ELR (cell line): ENCODE results near the gene OPTC.
A peak's percentile ranks its signal among the peaks of the same experiment; 100 is the strongest.

Experiments used
- DNase-seq: peaks from one replicate; pipeline ENCODE4 v3.0.0-alpha.2; 2015; ENCODE audit warnings: low read depth

The OPTC gene

DNA sequence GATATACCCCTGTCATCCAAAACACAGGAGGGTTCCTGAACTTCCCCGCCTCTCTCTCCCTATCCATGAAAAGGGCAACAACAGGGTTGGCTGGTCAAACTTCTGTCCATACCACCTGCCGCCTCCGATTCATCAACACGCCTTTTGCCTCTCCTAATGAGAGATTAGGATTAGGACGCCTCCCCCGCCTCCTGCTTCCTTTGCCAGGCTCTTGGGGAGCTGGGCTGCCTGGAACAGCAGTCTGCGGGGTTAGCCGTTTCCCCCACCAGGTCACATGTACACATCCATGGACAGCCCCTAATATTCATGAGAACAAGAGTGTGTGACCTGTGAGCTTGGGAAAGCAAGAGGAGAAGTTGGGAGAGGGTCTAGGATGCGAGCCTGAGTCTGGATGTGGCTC lies 2.3 kb upstream of the OPTC start:
- no peak for DNase-seq

GRCh38 chr1:203492082-203492747 lies 1.7 kb upstream of the OPTC start:
- DNase-seq: no peak

DNA sequence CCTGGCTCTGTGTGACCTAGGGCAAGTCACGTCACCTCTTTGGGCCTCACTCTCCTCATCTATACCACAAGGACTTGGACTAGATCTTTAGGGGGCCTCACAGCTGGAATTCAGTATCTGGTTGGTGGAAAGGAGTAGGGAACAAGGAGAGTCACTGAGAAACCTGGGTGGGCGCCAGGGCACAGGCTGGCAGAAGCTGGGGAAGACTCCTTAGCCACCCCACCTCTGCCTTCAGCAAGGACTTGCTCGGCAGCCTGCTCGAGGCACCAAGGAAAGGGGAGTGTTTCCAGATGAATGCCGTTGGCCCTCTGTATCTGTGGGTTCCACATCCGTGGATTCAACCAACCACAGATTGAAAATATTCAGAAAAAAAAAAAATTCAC lies 1.2 kb upstream of the OPTC start:
- DNase-seq: no peak

GRCh38 chr1:203495845-203496244 lies 1.9 kb downstream of the OPTC start:
- no peak for DNase-seq

- DNase-seq: no peak
Measured at GRCh38 chr1:203497269-203497777, 3.4 kb downstream of the OPTC start.

- no peak for DNase-seq
Measured at GRCh38 chr1:203499643-203500278, 5.8 kb downstream of the OPTC start.

DNA sequence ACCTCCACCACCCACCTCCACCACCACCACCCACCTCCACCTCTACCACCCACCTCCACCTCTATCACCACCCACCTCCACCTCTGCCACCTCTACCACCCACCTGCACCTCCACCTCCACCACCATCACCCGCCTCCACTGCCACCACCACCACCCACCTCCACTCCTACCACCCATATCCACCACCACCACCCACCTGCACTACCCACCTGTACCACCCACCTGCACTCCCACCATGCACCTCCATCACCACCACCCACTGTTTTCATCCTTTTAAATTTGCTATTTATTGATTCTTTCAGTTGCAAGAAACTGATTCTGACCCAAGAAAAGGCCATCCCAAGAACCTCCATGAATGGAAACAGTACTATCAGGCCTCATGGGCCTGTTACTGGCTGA lies 6.3 kb downstream of the OPTC start:
- no peak for DNase-seq

- no peak for DNase-seq
Measured at GRCh38 chr1:203503836-203504235, 9.9 kb downstream of the OPTC start.

DNA sequence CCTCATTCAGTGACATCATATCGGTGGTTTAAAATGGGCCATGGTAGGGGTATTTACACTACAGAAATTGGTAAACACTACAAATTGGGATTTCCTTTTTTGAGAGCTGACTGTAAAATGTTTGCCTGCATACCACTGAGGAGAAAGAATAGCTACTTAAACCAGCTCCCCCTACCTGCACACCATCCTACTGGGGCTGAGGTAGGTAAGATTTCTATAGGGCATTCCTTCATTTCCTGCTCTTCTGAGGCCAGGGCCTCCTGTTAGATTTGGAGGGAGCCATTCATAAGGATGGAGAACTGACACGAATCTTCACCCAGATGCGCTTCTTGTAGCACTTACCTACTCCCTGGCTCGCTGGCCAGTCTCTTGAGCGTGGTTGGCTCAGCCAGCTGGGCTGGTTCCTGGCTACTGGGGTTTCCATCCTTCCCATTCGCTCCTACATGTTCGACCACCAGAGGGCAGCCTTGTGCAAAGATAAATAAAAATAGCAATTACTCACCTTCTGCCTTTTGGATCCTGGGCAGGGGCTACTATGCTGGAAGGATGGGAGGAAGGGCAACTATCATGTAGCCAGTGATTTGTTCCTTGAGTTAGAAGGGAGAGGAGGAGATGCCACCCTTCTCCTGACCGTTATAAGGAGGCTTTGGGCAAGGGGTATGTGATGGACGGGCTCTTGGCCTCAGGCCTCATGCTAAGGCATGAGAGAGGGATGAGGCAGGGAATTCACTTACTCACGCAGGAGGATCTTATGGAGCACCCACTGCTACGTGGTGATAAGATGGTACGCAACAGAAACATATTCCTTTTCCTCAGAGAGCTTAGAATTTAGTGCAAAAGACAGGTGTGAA lies 10.7 kb downstream of the OPTC start:
- DNase-seq: peak; percentile 85

- DNase-seq: peak; percentile 41
Measured at GRCh38 chr1:203505526-203506204, 11.7 kb downstream of the OPTC start.

GRCh38 chr1:203506858-203507626 lies 13.1 kb downstream of the OPTC start:
- DNase-seq: no peak

DNA sequence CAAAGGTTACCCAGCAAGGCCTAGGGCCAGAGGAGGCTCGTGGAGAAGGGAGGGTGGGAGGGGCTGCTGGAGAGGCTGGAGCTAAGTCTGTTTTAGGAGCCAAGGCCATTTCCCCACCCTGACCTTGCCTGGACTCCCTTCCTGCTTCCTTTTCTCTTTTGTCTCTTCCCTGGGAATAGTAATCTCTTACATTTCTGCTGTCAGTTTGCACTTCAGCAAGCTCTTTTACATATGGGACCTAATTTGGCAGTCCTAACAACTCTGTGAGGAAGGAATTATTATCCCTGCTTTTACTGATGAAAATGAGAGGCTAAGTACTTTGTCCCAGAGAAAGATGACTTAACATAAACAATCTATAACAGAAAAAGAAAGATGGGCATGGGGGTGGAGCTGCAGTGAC lies 13.8 kb downstream of the OPTC start:
- no peak for DNase-seq

GRCh38 chr1:203508463-203509073 lies 14.6 kb downstream of the OPTC start:
- DNase-seq: no peak

GRCh38 chr1:203509135-203509534 lies 15.2 kb downstream of the OPTC start:
- DNase-seq: no peak

- DNase-seq: no peak
Measured at GRCh38 chr1:203511513-203511912, 17.6 kb downstream of the OPTC start.

- no peak for DNase-seq
Measured at GRCh38 chr1:203511930-203512329, 18.0 kb downstream of the OPTC start.

DNA sequence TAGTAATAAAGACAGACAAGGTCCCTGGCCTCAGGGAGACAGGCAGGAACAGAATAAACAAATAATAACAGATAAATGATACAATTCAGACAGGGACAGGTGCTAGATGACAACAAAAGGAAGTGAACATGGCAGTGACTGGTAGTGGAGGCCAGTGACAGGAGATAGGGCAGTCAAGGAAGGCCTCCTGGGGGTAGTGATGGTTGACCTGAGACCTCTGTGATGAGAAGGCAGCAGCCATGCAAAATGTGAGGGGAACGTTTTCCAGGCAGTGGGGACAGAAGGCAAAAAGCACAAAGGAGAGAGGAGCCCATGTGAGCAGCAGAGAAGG lies 18.5 kb downstream of the OPTC start:
- no peak for DNase-seq

- DNase-seq: peak; percentile 98
Measured at GRCh38 chr1:203512848-203513584, 19.1 kb downstream of the OPTC start.

DNA sequence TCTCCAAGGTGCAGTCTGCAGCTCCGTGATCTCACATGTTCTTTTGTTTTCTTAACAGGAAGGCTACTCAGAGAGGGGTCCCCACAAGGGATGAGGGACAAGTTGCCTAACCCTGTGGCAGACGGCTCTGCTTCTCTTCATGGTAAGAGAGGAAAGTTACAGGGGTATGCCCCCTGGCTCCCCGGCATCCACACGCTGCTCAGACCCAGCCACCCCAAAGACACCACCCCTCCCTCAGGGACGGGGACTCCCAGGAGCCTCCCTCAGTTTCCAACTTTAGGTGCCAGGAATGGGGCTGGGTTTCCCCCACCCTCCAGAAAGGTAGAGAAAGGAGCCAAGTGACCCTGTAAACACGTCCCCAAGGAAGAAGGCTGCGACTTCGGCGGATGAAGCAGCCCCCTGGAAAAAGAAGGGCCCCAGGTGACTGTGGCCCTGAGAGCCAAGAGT lies 19.7 kb downstream of the OPTC start:
- DNase-seq: peak; percentile 33

DNA sequence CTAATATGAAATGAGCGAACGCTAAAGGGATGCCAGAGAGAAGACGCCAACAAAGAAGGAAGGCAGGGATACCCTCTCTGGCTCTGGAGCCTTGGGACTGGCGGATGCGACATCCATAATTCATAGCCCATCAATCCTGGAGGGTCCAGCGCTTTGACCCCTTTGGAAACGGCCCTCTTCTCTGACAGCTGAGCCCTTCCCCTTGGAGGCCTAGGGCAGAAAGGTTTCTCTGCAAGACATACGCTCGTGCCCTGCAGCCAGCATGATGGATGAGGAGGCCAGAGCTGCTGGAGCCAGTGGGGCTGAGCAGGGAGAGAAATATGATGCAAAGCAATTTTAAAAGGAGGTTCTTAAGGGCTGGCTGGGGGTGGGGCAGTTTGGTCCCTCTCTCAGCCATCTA lies 22.2 kb downstream of the OPTC start:
- DNase-seq: no peak
